DND-41 (cell line): Measurements from ENCODE around the gene ATG101.
A peak's percentile ranks its signal among the peaks of the same experiment; 100 is the strongest.

Experiments
- ATAC-seq: fragments of 200-7000 bp; cut with Tn5 transposase; 3 replicates; pipeline ENCODE4 v1.9.1; 2021; ENCODE audit warnings: low read depth; ENCODE audit not compliant: insufficient read depth
- DNase-seq: peaks from one replicate; pipeline ENCODE4 v3.0.0-alpha.2; 2020
- H2AFZ ChIP-seq: 2 replicates; pipeline ENCODE4 v1.6.0; 2012; ENCODE audit warnings: low read depth, low read length
- H3K27ac ChIP-seq: 2 replicates; pipeline ENCODE4 v1.5.1; 2012; ENCODE audit warnings: low read length, inconsistent platforms
- H3K27me3 ChIP-seq: fragments of 200-600 bp; sonication (generic); 2 replicates; pipeline ENCODE4 v1.6.0; 2012; ENCODE audit warnings: low read length, mild to moderate bottlenecking, inconsistent platforms; ENCODE audit not compliant: insufficient read depth, poor library complexity
- H3K36me3 ChIP-seq: 2 replicates; pipeline ENCODE4 v1.5.1; 2012; ENCODE audit warnings: low read length, inconsistent platforms; ENCODE audit not compliant: insufficient read depth
- H3K4me1 ChIP-seq: 2 replicates; pipeline ENCODE4 v1.5.1; 2012; ENCODE audit warnings: mild to moderate bottlenecking, low read length; ENCODE audit not compliant: insufficient read depth
- H3K4me2 ChIP-seq: 2 replicates; pipeline ENCODE4 v1.6.0; 2012; ENCODE audit warnings: mild to moderate bottlenecking, moderate library complexity, low read length, inconsistent platforms; ENCODE audit not compliant: insufficient read depth
- H3K4me3 ChIP-seq, 2 experiments: fragments of 200-600 bp in 1 of 2; shearing (Covaris generic) in 1 of 2; 2 replicates each; pipeline ENCODE4 v1.5.1; 2012 to 2016; ENCODE audit warnings: inconsistent platforms in 2 of 2, low read length in 2 of 2, mild to moderate bottlenecking in 2 of 2, low read depth in 1 of 2, moderate library complexity in 1 of 2
- H3K79me2 ChIP-seq: 2 replicates; pipeline ENCODE4 v1.6.0; 2012; ENCODE audit warnings: low read length, inconsistent platforms; ENCODE audit not compliant: insufficient read depth
- H3K9ac ChIP-seq: 2 replicates; pipeline ENCODE4 v1.6.0; 2012; ENCODE audit warnings: low read depth, mild to moderate bottlenecking, inconsistent platforms, low read length, moderate library complexity
- H3K9me3 ChIP-seq: 2 replicates; pipeline ENCODE4 v1.5.1; 2012; ENCODE audit warnings: low read length, moderate library complexity, mild to moderate bottlenecking, inconsistent platforms; ENCODE audit not compliant: insufficient read depth, severe bottlenecking
- H4K20me1 ChIP-seq: 2 replicates; pipeline ENCODE4 v1.6.0; 2012; ENCODE audit warnings: low read length; ENCODE audit not compliant: insufficient read depth
- CTCF ChIP-seq: IDR thresholded peaks from 2 replicates; pipeline ENCODE4 v1.5.1; 2012; ENCODE audit warnings: borderline replicate concordance, low read length, moderate library complexity, mild to moderate bottlenecking; ENCODE audit not compliant: poor library complexity, severe bottlenecking; ENCODE audit errors: extremely low read depth
- EZH2 ChIP-seq: IDR thresholded peaks from 3 replicates; pipeline ENCODE4 v1.6.1; 2012; ENCODE audit warnings: borderline replicate concordance, low read depth, mild to moderate bottlenecking, moderate library complexity, low read length, inconsistent platforms; ENCODE audit not compliant: severe bottlenecking

The ATG101 gene

GRCh38 chr12:52080403-52081251 is 10.8 kb downstream of the ATG101 start:
- Histone ChIP-seq H3K9ac (peak overlapping the region; percentile 9; the same call in 1 of the 2 replicates), H3K27me3 (no peaks in the 10 kb centered on the region), H3K36me3 (peaks cover 26% of the 10 kb centered on the region), H2AFZ (no peak overlapping the region), H3K9me3 (no peaks in the 10 kb centered on the region), H3K4me3 (no peak overlapping the region), H3K79me2 (no peaks in the 10 kb centered on the region), H3K27ac (peak overlapping the region; percentile 64), H3K4me1 (peaks cover 29% of the 10 kb centered on the region), H4K20me1 (peaks cover 31% of the 10 kb centered on the region), H3K4me2 (peak overlapping the region; percentile 23; the same call in 1 of the 2 replicates)
- no peak; the same call in 2 of the 3 replicates for ATAC-seq
- no peak for TF ChIP-seq CTCF
- TF ChIP-seq EZH2: no peak
- no peak for DNase-seq

GRCh38 chr12:52081263-52081733 is 11.5 kb downstream of the ATG101 start:
- H3K4me1 ChIP-seq: peaks cover 29% of the 10 kb centered on the region
- no peak overlapping the region for H3K4me3 ChIP-seq
- DNase-seq: peak; percentile 84
- H2AFZ ChIP-seq: no peak overlapping the region
- H3K9ac ChIP-seq: peak overlapping the region; percentile 9; the same call in 1 of the 2 replicates
- peaks cover 27% of the 10 kb centered on the region for H4K20me1 ChIP-seq
- H3K9me3 ChIP-seq: no peaks in the 10 kb centered on the region
- H3K4me2 ChIP-seq: peak overlapping the region; percentile 23
- TF ChIP-seq EZH2 (no peak), CTCF (no peak)
- H3K36me3 ChIP-seq: peaks cover 20% of the 10 kb centered on the region
- no peaks in the 10 kb centered on the region for H3K27me3 ChIP-seq
- H3K79me2 ChIP-seq: no peaks in the 10 kb centered on the region
- H3K27ac ChIP-seq: peak overlapping the region; percentile 64
- peak; percentile 88 for ATAC-seq

GRCh38 chr12:52082026-52082668 is 12.4 kb downstream of the ATG101 start:
- no peak overlapping the region for H3K9ac ChIP-seq
- H3K4me3 ChIP-seq: no peak overlapping the region
- TF ChIP-seq EZH2 (no peak), CTCF (no peak)
- no peaks in the 10 kb centered on the region for H3K9me3 ChIP-seq
- peaks cover 2% of the 10 kb centered on the region for H3K27me3 ChIP-seq
- H4K20me1 ChIP-seq: peaks cover 19% of the 10 kb centered on the region
- DNase-seq (no peak), ATAC-seq (no peak)
- peak overlapping the region; percentile 64; the same call in 1 of the 2 replicates for H3K27ac ChIP-seq
- H2AFZ ChIP-seq: no peak overlapping the region
- peaks cover 29% of the 10 kb centered on the region for H3K4me1 ChIP-seq
- peak overlapping the region; percentile 23; the same call in 1 of the 2 replicates for H3K4me2 ChIP-seq
- H3K36me3 ChIP-seq: peaks cover 12% of the 10 kb centered on the region
- H3K79me2 ChIP-seq: no peaks in the 10 kb centered on the region
